Retinal pigment epithelial cell (primary cell): ENCODE data around the gene ADAR.

Source experiments
- DNase-seq: peaks from one replicate; pipeline ENCODE4 v3.0.0-alpha.2; 2010; ENCODE audit warnings: low read depth
- H3K4me3 ChIP-seq: 2 replicates; pipeline ENCODE4 v1.5.1; 2011; ENCODE audit warnings: mild to moderate bottlenecking, low read length, control low read depth, moderate library complexity
- CTCF ChIP-seq: conservative IDR thresholded peaks from 2 replicates; pipeline ENCODE4 v1.5.1; 2011; ENCODE audit warnings: low read depth, low read length, control low read depth, inconsistent platforms

Gene ADAR

GRCh38 chr1:154582885-154583284, 25.1 kb downstream of the ADAR start:
- H3K4me3 ChIP-seq: no peak overlapping the region
- DNase-seq: no peak
- TF ChIP-seq CTCF: no peak

GRCh38 chr1:154581766-154582165, 26.2 kb downstream of the ADAR start:
- TF ChIP-seq CTCF: no peak
- no peak for DNase-seq

GRCh38 chr1:154579374-154579773, 28.6 kb downstream of the ADAR start:
- no peak for TF ChIP-seq CTCF
- DNase-seq: no peak
- no peak overlapping the region for H3K4me3 ChIP-seq

More at GRCh38 chr1:154581766-154582165, 26.2 kb downstream of the ADAR start:
- no peak overlapping the region for H3K4me3 ChIP-seq

- H3K4me3 ChIP-seq: no peak overlapping the region
- TF ChIP-seq CTCF: no peak
- DNase-seq: no peak
Measured at GRCh38 chr1:154578058-154578418, 29.9 kb downstream of the ADAR start.

- TF ChIP-seq CTCF: no peak
- DNase-seq: no peak
- H3K4me3 ChIP-seq: no peak overlapping the region
Measured at GRCh38 chr1:154577346-154578057, 30.5 kb downstream of the ADAR start.

GRCh38 chr1:154575951-154576566, 31.9 kb downstream of the ADAR start:
- H3K4me3 ChIP-seq: no peak overlapping the region
- no peak for DNase-seq
- TF ChIP-seq CTCF: no peak
